Measurements from ENCODE around the gene SYTL5.

DNA sequence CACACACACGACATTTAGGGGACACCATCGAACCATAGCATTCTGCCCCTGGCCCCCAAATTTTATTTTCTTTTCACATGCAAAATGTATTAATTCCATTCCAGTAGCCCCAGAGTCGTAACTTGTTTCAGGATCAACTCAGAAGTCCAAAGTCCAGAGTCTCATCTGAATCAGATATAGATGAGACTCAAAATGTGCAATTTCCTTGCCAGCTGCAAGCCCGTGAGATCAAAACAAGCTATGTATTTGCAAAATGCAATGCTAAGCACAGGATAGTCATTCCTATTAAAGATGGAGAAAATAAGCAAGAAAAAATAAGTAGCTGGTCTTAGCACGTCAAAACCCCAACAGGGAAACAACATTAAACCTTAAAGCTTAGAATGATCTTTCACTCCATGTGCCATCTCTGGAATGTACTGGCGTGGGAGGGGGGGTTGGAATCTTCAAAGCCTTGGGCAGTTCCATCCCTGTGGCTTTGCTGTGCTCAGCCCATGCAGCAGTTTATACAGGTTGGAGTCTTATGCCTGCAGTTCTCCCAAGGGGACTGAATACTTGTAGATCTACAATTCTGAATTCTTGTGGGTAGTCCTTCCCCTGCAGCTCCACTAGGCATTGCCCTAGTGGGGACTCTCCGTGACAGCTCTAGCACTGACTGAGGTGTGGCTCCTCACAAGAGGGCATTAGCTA is 47.7 kb upstream of the SYTL5 start:
- TF ChIP-seq POLR2AphosphoS5 (IDR thresholded peaks at IDR 0.05; ENCODE audit: borderline replicate concordance, low read depth, low read length) (no peak), EZH2 (IDR thresholded peaks at IDR 0.05) (no peak), FOXP2 (optimal IDR thresholded peaks at IDR 0.05; ENCODE audit: control extremely low read depth, extremely low read length, insufficient read depth) (no peak)

All from SK-N-MC (cell line).